Ramos (cell line): ENCODE measurements around the gene JAK1.
"Not testable (repeated sequence)": the region's sequence is repeated elsewhere in the genome, so short reads cannot be mapped to it uniquely, and the experiment has no call there.

ENCODE experiments used
- in situ Hi-C: fragments of 300-500 bp; cut with MboI; formaldehyde crosslinking; loops from one replicate; pipeline ENCODE4 v1.14.3; 2022; ENCODE audit warnings: low sequenced_read_pairs; ENCODE audit not compliant: unreplicated experiment

Gene JAK1

GRCh38 chr1:64817364-64817763 is 149.0 kb downstream of the JAK1 start:
- in situ Hi-C loops, result not testable (repeated sequence)

GRCh38 chr1:64814427-64814826 is 151.9 kb downstream of the JAK1 start:
- in situ Hi-C loops, result no loop called here

GRCh38 chr1:64811131-64811530 is 155.2 kb downstream of the JAK1 start:
- in situ Hi-C loops, result no loop called here

- in situ Hi-C loops, result no loop called here
These were observed 156.3 kb downstream of the JAK1 start for GRCh38 chr1:64810001-64810400.

GRCh38 chr1:64809309-64809708 is 157.0 kb downstream of the JAK1 start:
- in situ Hi-C loops, result no loop called here

- in situ Hi-C loops, result no loop called here
These were observed 164.4 kb downstream of the JAK1 start for GRCh38 chr1:64801851-64802523.

GRCh38 chr1:64798872-64799271 is 167.5 kb downstream of the JAK1 start:
- in situ Hi-C loops, result no loop called here

GRCh38 chr1:64790832-64791487 is 175.4 kb downstream of the JAK1 start:
- in situ Hi-C loops, result no loop called here
